CMK (cell line): Measurements from ENCODE around the gene TTLL11.

ENCODE experiments used
- DNase-seq: peaks from one replicate; pipeline ENCODE4 v3.0.0-alpha.2; 2010; ENCODE audit warnings: low read depth

The TTLL11 gene

DNA sequence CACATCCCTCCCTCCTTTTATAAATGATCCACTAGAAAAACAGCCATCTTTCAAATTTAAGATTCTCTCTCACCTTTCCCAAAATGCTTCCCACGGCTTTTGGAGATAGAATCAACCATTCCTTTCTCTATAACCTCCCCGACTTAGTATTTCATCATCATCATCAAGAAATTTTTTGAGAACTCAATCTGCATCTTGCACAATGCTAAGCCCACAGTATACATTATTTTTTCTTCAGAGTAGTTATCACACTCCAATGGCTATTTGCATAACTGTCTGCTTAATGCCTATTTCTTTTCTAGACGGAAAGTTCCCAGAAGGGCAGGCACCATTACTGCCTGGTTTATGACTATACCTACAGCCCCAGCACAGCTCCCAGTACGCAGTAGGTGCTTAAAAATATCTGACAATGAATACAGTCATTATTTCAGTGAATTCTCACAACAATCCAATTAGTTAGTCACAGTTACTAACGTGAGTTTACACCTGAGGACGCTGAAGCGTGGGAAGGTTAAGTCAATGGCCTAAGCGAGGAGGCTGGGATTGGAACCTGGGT, 212.7 kb downstream of the TTLL11 start:
- DNase-seq = no peak

DNA sequence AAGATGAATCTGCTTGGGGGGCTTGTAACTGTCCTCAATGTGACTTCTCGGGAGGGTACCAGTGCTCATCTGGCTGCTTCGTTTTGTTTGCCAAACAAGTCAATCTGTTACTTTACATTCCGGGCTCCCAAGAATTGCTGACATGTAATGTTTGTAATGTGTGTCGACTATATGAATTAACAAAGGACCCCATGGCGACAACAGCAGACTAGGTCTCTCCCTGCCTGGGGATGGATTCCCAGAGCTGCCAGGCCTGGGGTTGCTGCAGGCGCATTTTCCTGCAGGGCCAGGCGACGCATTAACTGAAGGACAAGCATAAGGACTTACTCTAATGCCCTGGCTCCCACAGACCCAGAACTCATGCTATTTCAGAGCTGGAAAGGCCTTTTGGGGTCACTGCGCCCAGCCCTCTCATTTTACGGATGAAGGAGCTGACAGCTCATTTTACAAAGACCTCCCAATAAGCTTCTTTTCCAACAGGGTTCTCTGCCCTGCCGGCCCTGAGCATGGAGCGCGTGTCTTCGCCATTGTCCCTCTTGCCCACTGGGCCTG, 214.8 kb downstream of the TTLL11 start:
- no peak for DNase-seq

DNA sequence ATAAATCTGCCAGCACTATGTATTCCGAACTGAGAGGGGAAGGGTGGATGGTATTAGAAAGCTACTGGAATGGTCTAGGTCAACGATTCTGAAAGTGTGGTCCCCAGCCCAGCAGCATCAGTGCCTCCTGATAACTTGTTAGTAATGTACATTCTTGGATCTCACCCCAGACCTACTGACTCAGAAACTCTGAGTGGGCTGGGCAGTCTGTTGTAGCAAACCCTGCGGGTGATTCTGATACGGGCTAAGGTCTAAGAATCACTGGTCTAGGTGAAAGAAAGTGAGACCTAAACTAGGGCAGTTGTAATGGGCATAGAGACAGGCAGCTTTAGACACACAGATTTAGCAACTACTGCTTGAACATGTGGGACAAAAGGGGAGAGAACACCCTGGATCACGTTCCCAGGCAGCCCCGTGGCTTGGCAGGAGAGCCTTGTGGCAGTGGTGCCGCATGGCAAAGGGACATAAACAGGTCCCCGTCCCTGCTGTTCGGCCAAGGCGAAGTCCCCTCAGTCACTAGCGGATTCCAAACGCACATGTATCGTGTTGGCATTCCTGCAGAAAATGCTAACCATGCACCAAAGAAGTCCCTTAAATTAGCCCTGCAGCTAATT, 216.3 kb downstream of the TTLL11 start:
- DNase-seq = no peak

DNA sequence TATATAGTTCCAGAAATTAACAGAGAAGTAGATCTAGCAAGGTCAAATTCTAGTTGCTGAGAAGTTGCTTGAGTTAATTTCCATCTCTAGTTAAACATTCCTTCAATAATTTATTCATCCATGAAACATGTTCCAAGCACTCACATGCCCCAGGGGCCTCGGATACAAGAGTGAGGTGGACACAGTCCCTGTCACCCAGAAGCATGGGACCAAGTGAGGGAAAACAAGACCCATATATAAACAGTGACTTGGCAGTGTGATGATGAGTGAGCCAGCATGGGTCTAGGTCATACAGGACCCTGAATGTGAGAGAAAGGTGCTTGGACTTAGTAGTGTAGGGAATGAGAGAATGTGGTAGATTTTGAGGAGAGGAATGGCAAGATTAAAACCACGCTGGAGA, 216.9 kb downstream of the TTLL11 start:
- DNase-seq = no peak

DNA sequence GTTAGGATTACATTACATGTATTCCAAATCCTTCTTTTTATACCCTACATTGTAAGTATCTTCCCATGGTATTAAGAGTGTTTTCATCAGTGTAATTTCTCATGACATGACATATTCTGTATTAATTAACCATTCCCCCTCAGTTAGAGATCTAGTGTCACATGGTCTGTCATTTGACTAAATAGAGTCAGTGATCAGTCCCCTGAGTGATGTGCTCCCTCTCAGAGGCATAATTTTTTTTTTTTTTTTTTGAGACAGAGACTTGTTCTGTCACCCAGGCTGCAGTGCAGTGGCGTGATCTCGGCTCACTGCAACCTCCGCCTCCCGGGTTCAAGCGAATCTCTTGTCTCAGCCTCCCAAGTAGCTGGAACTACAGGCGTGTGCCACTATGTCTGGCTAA, 218.6 kb downstream of the TTLL11 start:
- no peak for DNase-seq

DNA sequence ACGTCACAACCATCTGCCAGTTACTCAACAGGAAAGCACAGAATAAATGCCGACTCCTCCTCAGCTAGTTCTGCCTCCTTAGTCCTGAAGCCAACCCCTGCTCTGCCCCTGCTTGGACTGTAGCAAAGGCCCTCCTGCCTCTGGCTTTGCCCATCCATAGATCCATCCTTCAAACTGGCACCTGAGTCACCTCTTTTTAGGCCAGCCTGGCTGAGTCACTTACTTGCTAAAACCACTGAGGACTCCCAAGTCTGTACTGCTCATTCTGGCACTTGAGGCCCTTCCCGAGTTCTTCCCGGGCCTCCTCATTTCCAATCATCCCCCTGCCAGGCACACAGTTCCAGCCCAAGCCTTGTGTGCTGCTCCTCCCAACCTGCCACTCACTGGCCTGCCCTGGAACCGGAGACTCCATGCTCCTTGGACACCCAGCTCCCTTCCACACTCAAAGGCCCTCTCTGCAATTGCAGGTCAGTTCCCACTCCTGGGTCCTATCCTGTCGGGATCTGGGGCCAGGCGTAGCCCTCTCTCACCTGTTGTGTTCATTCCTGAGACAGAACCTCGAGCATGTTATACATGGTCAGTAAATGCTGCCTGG, 221.6 kb downstream of the TTLL11 start:
- DNase-seq = no peak

DNA sequence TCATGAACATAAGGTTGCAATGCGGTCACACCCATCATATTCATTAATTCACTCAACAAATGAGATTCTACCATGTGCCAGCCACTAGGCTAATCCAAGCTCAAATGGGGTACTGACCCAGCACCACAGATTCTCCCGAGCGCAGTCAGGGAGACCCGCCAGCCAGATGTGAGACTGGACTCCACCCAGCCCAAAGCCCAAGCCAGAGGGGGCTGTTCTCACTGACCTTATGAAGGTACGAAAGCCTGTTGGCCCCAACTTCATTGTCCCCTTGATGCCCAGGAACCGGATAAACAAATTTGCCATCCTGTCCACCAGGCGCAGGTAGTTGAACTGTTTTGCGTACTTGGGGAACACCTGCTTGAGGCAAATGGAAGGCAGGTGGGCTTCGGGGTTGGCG, 222.8 kb downstream of the TTLL11 start:
- no peak for DNase-seq

DNA sequence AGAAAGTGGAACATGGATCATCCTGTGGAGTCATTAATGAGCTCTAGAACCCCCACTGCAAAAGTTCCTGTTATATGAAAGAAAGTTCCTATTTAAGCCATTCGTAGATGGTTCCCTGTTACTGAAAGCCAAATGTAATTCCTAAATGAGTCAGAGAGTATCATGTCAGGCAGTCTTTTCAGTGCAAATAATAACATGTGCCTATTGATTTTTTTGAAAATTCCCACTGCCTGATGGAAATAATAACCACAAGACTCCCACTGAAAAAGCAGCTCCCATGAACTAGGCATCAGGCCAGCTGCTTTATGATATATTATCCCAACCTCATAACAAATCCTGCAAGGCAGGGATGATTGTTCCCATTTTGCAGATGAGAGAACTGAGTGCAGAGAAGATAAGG, 224.5 kb downstream of the TTLL11 start:
- DNase-seq = no peak

DNA sequence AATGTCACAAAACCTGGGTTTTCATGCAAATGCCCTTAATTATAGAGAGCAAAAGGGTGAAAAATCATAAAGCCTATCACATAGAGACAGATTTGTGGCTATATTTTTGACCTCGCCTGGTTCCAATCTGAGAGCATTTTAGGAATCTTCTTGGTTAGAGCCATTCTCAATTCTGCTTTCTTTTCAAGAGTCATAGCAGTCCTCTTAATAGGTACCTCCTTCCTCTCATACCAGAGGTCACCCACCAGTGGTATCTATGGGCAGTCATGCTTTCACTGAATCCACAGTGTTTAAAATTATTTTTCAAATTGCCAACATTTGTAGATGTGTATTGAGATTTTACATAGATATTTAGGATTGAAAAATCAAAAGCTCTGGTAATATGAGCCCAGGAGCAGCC, 226.2 kb downstream of the TTLL11 start:
- no peak for DNase-seq

DNA sequence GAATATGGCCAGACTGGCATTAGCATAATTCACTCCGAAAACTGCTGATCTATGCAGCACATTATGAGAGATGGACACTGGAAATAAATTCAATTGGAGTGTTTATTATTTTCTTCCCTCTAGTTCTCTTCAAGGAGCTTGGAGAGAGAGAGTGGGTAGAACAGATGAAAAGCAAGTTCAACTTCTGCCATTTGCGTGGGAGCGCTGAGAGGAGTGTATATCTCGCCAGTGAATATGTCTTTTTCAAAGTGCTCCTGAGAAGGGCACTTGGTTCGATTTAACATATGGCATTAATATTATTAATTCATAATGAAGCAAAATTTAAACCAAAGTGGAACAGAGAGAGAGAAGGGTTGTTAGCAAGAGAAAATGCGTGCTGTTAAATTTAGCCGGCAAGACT, 227.2 kb downstream of the TTLL11 start:
- no peak for DNase-seq

DNA sequence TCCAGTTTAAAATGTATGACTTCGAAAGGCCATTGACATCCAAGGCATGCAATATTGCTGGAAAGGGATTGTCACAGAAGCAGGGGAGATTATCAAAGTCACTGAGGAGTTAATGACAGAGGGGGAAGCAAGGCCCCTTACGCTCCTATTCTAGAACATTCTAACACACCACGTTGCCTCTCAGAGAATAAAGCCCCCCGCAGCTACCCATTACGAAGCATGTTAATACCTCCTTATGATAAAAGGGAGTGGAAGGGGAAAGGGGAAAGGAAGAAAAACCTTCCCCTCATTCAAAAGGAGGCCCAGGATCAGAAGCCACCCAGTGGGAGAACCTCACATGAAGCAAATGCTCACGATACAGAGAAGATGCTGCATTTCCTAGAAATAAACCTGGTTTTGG, 228.0 kb downstream of the TTLL11 start:
- no peak for DNase-seq

DNA sequence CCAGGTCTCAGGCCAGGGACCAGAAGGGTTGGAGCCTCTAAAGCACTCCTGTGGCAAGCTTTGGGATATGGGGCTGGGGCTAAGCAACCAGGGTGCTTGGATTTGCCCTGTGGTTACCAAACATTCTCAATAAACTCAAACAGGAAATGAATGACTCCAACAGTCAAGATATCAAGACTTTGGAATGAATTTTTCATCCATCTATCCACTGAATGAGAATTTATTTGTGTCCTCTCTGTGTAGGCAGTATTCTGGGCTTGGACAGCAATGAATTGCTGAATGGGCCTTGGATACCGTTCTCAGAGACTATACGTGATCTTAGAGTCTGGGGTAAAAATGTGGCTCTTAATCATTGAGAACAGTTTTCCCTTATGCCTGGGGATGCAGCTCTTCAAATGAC, 229.2 kb downstream of the TTLL11 start:
- DNase-seq = no peak

DNA sequence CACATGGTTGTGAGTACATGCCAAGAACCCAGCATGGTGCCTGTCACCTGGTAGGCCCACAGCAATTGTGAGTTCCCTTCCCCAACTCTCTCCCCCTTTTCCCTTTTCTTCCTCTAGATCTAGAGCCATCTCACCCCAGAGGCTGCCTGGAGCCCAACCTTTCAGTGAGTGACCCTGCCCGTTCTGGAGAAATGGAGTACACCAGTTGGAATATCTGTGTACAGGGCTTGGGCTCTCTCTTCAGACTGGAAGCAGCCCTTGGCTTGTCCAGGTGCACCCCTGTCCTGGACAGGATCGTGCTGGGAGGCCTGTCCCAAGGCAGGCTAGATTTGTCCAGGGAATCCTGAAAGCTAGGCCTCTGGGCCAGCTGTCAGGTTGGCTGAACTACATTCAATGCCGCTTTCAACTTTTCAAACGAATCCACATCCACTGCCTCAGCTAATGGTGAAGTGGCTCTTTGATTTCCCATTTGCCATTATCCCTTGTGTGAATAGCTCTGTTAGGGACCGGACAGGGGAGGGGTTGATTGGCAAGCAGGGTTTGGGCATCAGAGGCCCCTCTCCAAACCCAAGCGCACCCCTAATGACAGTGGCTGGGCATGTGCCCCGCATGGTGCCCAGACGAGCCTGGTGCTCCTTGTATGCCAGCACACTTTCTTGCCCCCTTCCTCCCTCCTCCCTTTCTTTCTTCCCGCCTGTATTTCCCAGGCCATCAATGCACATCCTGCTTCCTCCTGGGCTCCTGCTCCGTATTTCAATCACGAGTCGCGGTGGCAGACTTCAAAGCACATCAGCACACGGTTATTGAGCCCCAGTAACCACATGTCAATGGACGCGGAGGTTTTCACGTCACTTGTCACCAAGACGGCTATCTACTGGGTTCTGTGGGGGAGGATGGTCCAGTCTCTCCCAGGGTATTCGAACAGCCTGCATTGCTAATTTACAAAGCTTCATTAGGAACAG, 230.5 kb downstream of the TTLL11 start:
- no peak for DNase-seq

DNA sequence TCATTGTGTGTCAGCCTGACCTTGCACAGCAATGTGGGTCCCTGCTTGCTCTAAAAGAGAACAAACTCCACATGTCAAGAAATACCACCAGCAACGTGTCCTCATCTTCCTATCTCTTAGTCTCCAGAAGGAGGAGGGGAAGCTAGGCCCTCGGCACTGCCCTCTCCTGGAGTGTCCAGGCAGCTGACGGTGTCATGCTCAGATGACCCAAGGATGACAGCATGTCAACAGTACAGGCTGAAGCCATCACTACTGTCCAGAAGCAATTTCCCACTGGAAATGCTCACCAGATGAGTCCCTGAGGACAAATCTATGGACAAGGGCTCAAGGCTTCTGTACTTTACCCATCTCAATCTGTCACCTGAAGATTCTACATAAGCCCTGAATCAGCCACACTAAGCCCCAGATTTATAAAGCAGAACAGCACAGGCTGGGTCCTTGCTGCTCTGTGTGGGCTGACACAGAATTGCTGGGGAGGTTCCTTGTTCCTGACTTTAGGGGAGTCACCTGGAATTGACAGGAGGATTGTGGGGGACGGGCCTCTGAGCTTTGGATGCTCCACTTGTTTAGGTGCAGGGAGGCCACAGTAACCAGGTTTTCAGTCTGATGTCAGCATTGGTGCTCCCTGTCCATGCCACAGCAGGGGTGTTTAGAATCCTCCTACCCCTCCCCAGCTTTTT, 231.5 kb downstream of the TTLL11 start:
- peak; percentile 14 for DNase-seq

DNA sequence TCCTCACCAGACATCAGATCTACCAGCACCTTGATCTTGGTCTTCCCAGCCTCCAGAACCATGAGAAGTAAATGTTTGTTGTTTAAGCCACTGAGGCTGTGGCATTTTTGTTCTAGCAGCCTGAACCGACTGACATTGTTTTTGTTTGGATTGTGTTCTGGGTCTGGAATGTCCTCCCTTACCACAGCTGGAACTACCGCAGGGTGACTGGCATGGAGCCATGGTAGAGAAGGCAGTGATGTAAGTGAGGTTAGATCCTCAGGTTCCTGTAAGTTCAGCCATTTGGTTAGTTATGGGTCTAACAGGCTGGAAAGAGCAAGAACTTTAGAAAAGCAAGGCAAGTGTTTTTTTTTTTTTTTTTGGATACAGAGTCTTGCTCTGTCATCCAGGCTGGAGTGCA, 232.4 kb downstream of the TTLL11 start:
- DNase-seq = no peak

DNA sequence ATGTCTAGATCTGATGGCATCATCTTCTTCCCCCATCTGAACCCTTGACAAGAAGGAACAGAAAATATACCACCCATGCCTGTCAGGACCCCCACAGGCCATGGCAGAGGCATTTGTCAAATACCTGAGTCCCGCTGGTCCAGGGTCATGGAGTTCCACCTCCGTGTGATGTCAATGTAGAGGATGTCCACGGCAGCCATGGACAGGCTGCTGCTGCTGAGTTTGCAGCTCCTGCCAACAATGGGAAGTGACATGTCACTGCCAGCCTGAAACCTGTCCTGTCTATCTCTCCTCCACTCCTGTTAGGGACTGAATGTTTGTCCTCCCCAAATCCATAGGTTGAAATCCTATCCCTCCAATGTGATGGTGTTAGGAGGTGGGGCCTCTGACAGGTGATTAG, 232.9 kb downstream of the TTLL11 start:
- no peak for DNase-seq

DNA sequence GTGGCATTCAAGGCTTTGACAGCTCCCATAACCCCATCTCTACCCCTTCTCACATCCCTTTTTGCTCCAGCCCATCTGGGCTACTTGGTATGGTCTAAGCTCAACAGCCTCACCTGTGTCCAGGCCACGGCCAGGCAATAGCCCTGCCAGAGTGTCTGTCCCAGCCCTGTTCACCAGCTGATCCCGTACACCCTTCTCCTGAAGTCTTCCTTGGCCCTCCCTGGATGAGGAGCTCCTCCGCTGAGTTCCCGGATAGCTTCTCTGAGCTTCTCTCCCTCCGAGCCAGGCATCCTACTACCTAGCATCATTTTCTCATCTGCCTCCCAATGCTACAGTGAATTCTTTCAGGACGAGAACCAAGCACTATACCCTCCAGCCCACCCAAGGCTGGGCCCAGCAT, 233.5 kb downstream of the TTLL11 start:
- DNase-seq = no peak

DNA sequence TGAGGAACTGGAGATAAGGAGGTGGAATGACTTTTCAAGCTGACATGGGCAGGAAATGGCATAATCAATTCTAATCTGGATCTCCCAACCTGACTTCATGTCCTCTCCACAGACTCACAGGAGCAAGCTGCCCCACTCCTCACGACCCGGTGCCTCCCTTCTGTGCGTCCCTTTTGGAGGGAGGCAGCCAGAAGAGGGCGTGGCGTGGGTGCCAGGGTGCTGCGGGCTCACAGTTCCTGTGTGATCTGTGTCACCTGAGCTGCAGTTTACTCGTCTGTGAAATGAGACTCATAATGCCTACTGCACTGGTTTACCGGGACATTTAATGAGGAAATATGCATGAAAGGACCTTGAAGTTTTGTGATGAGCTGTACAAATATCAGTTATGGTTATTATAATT, 234.3 kb downstream of the TTLL11 start:
- no peak for DNase-seq

DNA sequence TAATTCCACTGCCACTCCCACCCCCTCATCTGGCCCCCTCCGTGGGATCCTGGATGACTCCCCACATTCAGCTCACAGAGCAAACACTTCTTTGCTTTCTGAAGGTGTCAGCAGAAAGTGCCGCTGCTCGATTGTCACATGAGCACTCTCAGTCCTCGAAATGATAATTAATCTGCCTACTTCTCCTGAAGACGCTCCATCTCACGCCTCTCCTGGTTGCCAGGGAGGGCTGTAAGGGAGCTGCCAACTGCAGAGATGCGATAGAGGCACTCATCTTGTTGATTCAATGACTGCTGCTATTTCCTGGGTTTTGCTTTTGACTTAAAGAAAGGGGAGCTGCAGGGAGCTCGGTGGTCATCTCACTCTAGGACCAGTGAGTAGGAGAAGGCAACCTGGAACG, 235.2 kb downstream of the TTLL11 start:
- DNase-seq = no peak

DNA sequence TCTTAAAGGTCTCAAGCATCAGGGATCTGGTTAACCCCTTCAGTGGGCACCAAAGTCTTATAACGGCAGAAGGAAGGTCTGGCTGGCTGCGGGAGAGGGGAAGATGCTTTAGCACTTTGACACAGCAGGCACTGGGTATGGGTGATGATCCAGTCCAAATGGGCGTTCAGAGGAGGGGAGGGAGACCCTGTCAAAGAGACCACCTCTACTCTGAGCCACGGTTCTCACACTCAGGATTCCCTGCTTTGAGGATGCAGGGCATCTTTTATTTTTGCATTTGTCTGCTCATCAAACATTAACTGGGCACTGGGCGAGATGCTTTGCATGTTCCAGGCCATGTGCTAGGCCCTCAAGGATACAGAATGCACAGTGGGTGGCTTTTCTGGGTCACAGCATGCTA, 237.6 kb downstream of the TTLL11 start:
- DNase-seq = no peak

DNA sequence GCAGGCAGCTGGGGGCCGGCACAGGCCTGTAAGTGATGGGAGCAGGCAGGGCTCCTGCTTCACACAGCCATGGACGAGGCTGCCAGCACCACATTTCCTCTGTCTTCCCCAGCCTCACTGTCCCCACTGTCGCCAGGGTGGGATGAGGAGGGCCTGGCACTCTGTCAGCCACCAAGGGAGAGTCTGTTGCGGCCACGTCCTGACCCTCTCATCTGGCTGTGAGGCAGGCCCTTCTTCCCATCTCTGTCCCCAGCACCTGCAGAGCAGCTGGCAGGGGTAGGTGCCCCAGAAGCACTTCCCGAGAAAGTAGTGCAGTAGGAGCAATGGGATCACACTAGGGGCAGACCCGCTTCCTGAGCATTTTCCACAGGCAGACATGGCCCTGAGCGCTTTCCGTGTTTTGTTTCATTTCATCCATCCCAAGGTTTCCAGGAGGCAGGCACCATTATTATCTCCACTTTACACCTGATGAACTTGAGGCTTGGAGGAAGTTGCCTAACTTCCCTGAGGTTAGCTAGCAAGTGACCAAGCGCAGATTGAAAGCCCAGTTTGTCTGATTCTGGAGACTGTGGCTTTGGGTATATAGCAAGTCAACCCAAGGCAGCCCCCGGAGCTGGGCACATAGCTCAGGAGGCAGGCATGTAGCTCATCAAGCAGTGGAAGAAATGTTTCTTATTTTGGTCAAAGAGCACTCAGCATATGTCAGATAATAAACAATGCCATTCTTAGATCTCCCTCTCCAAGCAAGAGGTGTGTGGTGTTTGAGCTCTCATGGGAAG, 239.3 kb downstream of the TTLL11 start:
- DNase-seq = no peak
